GM12875 (cell line): ENCODE results near the gene LOXHD1.

Experiments used
- H3K4me3 ChIP-seq: one replicate; pipeline ENCODE4 v1.5.1; 2011; ENCODE audit warnings: low read depth, low read length, control low read depth
- CTCF ChIP-seq: IDR thresholded peaks from 2 replicates; pipeline ENCODE4 v1.5.1; 2011; ENCODE audit warnings: low read depth, mild to moderate bottlenecking, control low read depth, inconsistent platforms, low read length, moderate library complexity, borderline replicate concordance; ENCODE audit not compliant: insufficient read depth

The LOXHD1 gene

GRCh38 chr18:46485675-46486194 is 171.3 kb downstream of the LOXHD1 start:
- no peak for TF ChIP-seq CTCF
- H3K4me3 ChIP-seq = no peak overlapping the region

GRCh38 chr18:46484971-46485370 is 172.0 kb downstream of the LOXHD1 start:
- no peak overlapping the region for H3K4me3 ChIP-seq
- TF ChIP-seq CTCF = no peak

GRCh38 chr18:46482831-46483230 is 174.2 kb downstream of the LOXHD1 start:
- TF ChIP-seq CTCF = no peak
- H3K4me3 ChIP-seq = no peak overlapping the region

- H3K4me3 ChIP-seq = no peak overlapping the region
- TF ChIP-seq CTCF = no peak
Observed at GRCh38 chr18:46481847-46482245, 175.2 kb downstream of the LOXHD1 start.

GRCh38 chr18:46481048-46481846 is 175.8 kb downstream of the LOXHD1 start:
- H3K4me3 ChIP-seq = no peak overlapping the region
- peak; percentile 72 for TF ChIP-seq CTCF

GRCh38 chr18:46480226-46480625 is 176.8 kb downstream of the LOXHD1 start:
- TF ChIP-seq CTCF = no peak
- no peak overlapping the region for H3K4me3 ChIP-seq

GRCh38 chr18:46478796-46479195 is 178.2 kb downstream of the LOXHD1 start:
- TF ChIP-seq CTCF = no peak
- no peak overlapping the region for H3K4me3 ChIP-seq
